Colon (tissue), 2 donors: ENCODE measurements around the gene FZD2.
"Not testable (repeated sequence)": the region's sequence is repeated elsewhere in the genome, so short reads cannot be mapped to it uniquely, and the experiment has no call there.

ENCODE experiments used
- FAIRE-seq: peaks from 2 replicates; lab custom pipeline; 2012; peaks lifted over from hg19 to GRCh38; lab: Jason Lieb, UNC
- donor health status: control.
- donor health status: control.

Gene FZD2

DNA sequence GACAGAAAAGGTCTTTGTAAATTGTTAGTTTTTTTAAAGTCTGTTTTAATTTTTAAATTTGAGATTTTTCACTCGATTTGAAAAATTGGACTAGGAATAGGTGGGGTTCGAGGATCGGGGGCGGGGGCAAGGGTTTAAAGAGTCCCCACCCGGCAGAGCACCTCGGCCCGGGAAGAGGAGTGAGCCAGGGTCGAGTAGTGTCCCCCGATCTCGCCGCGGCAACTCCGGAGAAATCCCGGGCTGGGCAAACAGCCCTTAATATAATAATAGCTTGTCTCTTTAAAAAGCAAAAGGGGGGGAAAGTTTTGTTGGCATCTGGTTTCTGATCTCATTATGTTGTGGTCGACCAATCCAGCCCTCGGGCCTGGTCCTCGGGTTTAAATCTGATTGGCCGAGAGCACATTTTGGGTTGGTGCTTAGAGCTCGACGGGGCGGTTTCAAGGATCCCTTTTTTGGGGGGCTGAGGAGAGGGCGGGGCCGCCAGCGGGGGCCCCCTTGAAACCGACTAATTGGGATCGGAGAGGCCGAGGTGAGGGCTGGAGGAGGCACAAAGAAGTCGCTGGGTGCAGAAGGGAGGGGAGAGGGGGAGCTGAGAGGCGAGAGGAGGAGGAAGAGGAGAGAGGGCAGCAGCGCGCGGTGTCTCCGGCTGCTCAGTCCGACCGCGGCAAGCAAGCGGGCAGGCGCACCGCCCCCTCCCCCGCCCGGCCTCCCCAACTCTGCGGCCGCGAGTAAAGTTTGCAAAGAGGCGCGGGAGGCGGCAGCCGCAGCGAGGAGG is at the start of gene FZD2:
Gene FZD2, plus strand, starts transcription at position 653 of the 775 bp plus-strand sequence. CDS start 205 bp downstream, outside the sequence.
- no peak for FAIRE-seq

DNA sequence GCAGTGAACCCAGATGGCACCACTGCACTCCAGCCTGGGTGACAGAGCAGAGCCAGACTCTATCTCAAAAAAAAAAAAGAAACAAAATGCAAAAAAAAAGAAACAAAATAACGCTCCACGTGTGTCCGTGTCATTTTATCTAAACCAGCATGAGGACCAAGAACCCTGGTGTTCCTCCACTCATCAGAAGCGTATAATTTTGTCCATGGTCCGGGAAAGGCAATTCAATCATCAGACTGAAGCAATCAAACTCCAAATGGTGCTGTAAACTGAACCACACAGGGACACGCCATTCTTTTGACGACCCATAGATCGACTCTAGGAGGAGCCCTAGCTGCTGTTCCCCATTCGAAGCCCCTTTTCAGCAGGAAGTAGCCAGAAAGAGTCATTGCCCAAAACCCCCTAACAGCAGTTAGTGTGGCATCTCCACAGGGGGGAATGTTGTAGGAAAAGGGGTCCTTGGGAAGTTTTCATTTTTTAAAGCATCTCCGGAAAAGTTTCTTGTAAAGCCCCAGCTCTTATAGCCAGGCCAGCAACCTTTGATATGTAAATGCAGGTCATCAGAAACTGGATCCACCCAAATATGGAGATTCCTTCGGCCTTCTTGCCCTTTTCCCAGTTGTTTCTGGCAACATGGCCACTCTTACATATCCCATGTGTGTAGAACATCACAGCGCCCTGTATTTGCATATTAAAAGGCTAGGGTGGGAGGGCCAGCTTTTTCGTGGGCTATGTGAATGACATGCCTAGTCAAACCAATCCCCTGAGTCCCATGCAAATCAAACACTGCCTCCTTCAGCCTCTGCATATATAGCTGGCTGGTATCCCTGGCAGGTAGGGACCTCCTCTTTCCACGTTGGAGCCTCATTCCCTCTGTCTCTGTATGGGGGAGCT is 45.8 kb upstream of the FZD2 start:
- FAIRE-seq, result not testable (repeated sequence)

DNA sequence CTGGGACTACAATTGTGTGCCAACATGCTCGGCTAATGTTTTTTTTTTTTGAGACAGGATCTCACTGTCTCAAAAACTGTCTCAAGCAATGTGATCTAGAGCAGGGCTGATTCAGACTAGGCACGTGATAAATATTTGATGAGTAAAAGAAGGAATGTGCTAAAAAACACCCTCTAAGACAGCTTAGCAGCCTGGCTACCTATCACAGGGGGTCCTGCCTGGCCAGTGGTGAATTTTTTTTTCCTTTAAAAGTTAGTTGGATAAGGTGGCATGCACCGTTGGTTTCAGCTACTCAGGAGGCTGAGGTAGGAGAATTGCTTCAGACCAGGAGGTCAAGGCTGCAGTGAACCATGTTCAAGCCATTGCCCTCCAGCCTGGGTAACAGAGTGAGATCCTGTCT is 39.3 kb upstream of the FZD2 start:
- no peak for FAIRE-seq

DNA sequence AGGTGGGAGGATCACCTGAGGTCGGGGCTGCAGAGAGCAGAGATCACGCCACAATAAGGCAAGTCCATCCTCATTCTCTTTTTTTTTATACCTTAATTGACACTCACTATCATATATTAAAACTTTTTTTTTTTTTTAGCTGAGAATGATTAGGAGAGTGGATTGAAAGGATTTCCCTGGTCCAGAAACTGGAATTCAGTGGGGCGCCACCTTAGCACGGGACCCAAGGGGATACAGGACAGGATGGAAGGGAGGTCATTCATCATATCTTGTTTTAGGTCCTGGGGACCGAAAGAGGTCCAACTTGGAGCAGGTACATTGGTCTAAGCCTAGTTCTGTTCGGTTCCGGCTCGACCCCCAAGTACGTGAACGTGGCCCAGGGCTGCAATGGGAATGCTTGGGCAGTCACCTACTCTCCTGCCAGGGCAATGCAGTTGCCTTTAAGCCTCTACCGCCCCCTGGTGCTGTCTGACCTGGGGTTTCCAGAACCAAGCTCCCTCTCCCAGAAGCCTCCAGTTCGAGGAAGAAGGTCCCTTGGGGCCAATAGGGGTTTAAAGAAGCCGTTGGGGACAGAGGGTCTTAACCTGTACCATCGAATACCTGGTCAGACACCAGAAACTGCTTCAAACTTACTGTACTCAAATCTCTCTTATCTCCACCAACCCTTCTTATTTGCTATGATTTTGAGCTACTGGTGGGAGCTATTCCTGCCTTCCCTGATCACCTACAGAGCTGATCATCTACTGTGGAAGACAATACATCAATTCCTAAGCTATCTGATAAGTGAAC is 34.2 kb upstream of the FZD2 start:
- FAIRE-seq, result no peak

DNA sequence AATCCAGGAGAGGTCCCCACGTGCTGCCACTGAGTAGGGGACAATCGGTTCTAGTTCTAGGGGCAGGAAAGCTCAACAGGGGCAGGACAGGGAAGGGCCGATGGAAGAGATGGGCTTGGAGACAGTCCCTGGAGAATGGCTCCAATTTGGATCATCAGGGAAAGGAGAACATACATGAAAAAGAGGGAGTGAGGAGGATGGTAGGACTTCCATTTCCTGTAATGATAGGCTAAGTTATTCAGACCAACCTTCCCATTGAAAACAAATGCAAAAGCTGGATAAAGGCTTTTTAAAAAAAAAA is 33.7 kb upstream of the FZD2 start:
- no peak for FAIRE-seq

DNA sequence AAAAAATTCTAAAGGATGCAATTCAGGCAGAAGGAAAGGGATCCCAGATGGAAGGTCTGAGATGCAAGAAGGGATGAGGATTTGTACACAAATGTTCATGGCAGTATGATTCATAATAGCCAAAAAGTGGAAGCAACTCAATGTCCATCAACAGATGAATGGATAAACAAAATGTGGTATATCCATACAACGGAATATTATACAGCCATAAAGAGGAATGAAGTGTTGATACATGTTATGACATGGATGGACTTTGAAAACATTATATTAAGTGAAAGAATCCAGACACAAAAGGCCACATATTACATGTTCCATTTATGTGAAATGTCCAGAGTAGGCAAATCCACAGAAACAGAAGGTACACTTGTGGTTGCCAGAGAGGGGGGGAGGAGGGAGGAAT is 30.2 kb upstream of the FZD2 start:
- FAIRE-seq, result no peak

DNA sequence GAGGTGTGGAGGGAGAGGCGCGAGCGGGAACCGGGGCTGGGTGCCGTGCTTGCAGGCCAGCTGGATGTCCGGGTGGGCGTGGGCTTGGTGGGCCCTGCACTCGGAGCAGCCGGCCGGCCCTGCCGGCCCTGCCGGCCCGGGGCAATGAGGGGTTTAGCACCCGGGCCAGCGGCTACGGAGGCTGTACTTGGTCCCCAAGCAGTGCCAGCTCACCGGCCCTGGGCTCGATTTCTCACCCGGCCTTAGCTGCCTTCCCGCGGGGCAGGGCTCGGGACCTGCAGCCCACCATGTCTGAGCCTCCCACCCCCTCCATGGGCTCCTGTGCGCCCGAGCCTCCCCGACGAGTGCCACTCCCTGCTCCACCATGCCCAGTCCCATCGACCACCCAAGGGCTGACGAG is 29.3 kb upstream of the FZD2 start:
- FAIRE-seq, result no peak

DNA sequence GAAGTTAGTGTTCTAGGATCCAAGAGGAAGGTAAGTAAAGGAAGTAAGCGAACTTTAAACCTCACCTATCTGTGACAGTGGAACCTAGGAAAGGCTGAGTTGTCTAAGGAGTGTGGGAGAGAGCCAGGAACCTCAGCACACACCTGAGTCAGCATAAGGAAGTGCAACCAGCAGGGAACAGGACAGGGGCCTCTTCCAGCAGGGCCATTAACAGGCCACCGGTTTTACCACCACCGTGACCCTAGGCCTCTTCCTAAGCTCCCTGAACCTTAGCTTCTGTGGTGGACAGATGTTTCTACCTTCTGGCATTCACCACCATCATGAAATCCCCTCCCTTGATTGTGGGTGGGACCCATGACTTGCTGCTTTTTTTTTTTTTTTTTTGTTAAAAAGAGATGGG is 27.4 kb upstream of the FZD2 start:
- no peak for FAIRE-seq

DNA sequence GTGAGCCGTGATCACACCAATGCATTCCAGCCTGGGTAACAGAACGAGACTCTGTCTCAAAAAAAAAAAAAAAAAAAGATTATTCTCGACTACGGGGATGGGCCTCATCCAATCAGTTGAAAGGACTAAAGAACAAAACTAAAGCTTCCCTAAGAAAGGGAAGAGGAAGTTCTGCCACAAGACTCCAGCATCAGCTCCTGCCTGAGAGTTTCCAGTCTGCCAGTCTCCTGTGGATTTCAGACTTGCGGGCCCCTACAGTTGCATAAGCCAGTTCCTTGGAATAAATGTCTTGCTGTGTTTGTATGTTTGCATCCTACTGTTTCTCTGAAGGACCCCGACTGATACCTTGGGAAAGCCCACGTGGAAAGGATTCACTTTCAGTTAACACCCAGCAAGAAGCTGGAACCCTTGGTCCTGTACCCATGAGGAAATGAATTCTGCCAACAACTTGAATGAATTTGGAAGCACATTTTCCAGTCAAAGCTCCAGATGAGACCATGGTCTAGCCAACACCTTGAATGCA is 26.3 kb upstream of the FZD2 start:
- no peak for FAIRE-seq

DNA sequence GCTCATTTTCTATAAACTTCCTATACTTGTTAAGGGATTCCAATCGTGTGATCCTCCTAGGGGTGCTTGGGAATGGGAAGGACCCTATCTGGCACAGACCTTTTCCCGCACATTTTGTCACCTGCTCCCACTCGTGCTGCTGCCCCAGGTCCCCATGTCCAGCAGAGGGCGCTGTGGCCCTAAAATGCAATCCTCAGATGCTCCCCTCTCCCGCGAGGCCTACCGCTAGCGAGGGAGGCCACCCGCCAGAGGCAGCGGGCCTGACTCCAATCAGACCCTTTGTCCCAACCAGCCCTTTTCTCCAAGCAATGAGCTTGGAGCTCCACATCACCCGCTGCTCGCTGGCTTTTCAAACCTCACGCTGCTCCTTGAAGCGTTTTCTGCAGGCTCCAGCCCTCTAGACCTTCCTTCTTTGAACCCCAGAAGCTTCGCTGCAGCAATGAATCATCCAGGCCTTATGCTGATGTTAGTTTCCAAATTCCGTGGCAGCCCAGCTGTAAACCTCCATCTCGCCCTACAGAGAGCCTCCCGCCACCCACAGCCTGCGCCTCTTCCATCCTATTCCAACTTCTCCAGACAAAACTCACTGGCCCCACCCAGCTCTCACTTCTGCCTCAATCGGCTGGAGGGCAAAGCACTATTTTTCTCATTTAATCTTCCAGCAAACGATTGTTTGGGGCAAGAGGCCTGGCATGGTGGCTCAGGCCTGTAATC is 23.6 kb upstream of the FZD2 start:
- FAIRE-seq, result no peak

DNA sequence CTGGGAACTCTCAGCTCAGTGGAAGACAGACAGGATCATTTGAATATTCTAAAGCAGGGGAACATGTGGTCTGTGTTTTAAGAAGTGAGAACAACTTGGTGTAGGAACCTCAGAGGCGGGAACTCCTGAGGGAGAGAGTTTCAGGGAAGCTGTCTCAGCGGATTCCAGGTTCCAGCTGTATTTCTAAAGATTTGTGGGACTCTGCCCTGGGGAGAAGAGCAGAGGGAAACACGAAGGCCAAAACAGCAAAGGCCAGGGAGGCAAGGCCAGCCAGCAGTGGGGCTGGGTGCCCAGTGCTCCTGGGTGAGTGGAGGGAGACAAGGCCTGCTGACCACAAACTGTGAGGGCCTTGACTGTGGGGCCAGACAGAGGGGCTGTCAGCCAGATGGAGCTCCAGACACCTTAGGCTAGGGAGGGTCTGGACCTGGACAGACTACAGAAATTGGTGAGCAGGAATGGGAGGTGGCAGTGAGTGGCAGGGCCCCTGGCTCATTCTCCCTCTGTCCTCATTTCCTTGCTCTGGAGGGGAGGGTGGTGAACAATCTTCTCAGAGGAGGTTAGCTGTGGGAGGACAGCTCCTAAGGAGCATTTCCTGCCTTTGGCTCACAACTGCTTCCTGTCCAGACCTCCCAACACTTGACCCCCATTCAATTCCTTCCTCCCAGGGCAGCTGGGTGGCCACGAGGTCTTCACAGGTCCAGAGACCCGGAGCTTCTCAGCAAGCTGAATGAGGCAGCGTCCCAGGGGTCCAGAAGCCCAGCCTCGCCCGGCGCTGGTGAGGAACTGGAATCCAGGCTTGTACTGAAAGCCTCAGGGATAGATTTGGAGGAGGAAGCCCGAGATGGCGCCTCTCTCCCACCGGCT is 21.0 kb upstream of the FZD2 start:
- no peak for FAIRE-seq

DNA sequence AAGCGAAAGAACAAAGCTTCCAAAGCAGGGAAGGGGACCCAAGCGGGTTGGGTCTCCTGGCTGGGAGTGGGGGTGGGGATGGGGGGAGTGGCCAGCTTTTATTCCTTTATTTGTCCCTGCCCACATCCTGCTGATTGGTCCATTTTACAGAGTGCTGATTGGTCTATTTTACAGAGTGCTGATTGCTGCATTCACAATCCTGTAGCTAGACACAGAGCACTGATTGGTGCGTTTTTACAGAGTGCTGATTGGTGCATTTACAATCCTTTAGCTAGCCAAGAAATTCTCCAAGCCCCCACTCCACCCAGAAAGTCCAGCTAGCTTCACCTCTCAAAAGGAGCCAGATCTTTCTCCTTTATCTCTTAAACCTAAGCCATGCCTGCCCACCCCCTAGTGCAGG is 19.4 kb upstream of the FZD2 start:
- FAIRE-seq, result not testable (repeated sequence)

DNA sequence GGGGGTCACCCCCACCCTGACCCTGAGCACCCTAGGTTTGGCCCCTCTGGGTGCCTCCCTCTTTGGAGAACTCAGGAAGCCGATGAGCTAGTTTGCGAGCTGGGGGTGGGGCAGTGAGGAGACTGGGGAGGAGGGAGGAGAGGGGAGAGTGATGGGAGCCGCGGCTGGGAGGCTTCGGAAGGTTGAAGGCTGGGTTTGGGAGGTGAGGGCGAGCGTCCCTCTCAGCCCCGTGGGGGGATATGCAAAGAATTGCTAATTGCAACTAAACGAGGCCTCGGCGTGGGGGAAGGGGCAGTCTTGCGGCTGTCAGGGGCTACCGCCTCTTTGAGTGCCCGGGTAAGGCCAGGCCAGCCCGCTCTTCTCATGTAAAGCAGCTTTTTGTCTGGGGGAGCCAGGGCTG is 17.6 kb upstream of the FZD2 start:
- no peak for FAIRE-seq

DNA sequence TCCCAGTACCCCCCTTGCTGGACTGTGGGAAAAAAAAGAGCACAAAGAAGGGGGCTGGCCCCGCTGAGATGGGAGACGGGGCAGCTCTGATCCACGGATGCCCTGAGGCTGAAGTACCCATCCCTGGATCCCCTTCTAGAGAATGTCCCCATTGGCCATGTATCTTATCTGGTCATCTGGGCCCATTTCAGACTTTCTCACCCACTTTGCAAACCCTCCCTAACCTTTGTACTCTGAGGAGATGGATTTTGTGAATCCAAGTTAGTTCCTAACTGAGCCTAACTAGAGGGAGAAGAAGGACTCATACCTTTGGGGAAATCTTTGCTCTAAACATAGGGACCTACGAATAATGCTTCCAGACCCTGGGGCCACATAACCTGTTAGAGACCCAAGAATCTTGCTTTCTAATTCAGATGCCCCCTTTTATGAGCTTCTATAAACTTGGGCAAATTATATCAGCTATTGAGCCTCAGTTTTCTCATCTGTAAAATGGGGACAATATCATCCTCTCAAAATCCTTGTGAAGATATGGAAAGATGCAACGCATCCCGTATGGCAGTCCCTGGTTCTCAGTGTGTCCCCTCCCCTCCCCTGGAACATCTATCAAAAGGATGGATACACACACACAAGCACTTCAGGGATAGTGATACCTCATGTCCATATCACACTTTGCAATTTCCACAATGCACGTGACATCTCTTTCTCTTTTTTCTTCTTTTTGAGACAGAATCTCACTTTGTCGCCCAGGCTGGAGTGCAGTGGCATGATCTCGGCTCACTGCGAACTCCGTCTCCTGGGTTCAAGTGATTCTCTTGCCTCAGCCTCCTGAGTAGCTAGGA is 16.8 kb upstream of the FZD2 start:
- FAIRE-seq, result no peak

DNA sequence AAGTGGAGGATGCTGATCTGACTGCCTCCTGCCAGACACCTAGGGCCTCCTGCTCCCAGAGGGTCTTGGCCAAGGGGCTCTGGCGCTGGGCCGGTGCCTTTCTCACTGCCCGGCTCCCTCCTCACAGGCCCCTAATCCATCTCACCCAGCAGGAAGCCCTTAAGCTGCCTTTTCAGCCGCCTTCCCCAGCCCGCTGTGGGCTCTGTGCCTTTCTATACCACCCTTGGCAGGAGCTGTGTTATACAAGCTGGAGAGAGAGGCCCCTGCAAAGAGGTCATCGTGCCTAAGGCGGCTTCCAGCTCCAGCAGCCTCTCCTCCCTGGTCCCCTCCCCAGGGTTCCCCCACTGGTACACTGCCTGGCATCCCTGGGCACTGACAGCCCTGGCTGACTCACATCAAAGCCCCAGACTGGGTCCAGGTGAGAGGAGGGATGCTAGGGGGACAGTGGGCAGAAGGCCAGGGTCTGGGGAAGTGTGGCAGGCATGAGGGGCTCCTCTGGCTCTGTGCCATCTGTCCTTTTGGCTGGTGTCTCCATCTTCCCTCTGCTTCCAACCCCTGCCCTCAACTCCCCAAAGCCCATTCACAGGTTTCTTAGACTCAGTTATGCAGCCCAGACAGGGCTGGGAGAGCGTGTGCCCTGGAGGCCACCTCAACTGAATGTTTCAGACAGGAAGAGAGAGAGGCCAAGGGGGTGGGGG is 15.3 kb upstream of the FZD2 start:
- no peak for FAIRE-seq

DNA sequence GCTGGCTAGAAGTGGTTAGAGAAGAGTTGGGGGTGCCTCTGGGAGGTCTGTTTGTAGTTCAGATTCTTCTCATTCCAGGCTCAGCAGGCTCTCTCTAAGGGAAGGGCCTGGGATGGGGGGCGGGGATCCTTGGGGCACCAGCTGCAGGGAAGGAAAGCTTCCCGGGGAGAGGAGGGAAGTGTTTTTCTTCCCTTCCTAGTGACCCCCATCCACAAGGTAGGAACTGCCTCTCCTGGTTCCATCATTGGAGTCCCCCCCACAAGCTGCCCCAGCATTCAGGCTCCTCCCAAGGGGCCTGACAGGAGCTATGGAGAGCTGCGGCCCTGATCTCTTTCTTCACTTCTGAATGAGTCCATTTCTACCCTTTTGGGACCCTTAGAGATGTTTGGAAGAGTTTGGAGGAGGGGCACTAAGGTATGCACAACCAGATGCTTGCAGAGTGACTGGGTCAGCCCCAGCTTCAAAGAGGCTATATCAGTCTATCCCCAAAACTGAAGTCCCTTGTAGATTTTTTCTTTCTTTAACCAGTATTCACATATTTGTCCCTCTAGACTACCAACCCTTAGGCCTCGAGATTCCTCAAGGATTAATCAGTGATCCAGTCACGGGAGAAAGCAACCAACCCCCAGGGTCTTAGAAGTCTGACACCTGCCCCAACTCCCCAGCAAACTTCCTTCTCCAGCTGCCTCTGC is 13.9 kb upstream of the FZD2 start:
- FAIRE-seq, result no peak

DNA sequence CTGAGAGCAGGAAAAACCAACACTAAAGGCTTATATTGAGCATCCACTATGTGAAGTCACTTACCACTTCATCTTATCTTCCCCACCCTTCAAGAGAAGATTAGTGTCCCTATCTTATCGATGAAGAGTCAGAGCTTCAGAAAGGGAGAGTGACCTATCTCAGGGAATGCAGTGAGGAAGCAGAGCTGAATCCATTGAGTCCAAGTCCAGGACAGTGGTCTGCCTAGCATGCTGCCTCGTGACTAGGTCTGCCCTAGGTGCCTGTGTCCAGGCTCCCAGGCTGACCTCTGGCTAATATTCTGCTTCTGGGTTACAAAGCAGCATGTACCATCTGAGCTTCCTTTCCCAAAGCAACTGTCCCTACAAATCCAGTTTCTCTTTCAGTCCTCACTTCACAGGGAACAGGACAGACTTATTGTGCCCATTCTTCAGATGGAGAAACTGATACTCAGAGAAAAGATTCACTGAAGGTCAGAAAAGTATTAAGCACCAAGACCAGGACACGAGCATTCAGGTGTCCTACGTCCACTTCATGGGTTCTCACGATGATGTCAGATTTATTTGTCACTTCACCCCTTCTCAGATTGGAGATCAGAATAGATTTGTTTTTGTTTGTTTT is 13.3 kb upstream of the FZD2 start:
- FAIRE-seq, result no peak
